HepG2 (cell line): Measurements from ENCODE around the gene TPSB2.

ENCODE experiments used
- EZH2 ChIP-seq: conservative IDR thresholded peaks from 2 replicates; pipeline ENCODE4 v1.6.1; 2012; ENCODE audit warnings: mild to moderate bottlenecking, low read depth, low read length, moderate library complexity
- MBNL3 ChIP-seq: fragments of 250-450 bp; sonication (Bioruptor Pico); conservative IDR thresholded peaks from 2 replicates; pipeline ENCODE4 v1.8.0; 2022; ENCODE audit warnings: mild to moderate bottlenecking, inconsistent platforms
- MED1 ChIP-seq: sonication (generic); formaldehyde crosslinking; IDR thresholded peaks from 2 replicates; pipeline ENCODE4 v1.4.0; 2020; ENCODE audit warnings: missing genetic modification reagents
- NONO ChIP-seq, 2 experiments: fragments of 450-650 bp in 1 of 2; sonication (generic) in 1 of 2; formaldehyde crosslinking in 1 of 2; IDR thresholded peaks in 1 of 2; conservative IDR thresholded peaks in 1 of 2; 2 replicates each; pipeline versions ENCODE4 v1.6.1 to v1.8.0; 2017 to 2022; ENCODE audit warnings: mild to moderate bottlenecking in 1 of 2, missing genetic modification reagents in 1 of 2, moderate library complexity in 1 of 2
- PCBP2 ChIP-seq: fragments of 200-400 bp; formaldehyde crosslinking; optimal IDR thresholded peaks from 2 replicates; pipeline ENCODE3; 2018; ENCODE audit warnings: low read length, low read depth; ENCODE audit not compliant: poor library complexity, severe bottlenecking
- POLR2A ChIP-seq, 2 experiments: IDR thresholded peaks; 2 replicates each; pipeline ENCODE4 v1.6.1; 2011; ENCODE audit warnings: low read depth in 2 of 2, low read length in 2 of 2, mild to moderate bottlenecking in 1 of 2, moderate library complexity in 1 of 2; ENCODE audit not compliant: insufficient read depth in 1 of 2
- ZNF160 ChIP-seq: sonication (generic); formaldehyde crosslinking; IDR thresholded peaks from 2 replicates; pipeline ENCODE4 v1.8.0; 2022; ENCODE audit warnings: mild to moderate bottlenecking, inconsistent platforms, missing genetic modification reagents
- ZNF230 ChIP-seq: sonication (generic); formaldehyde crosslinking; IDR thresholded peaks from 2 replicates; pipeline ENCODE4 v1.4.0; 2020; ENCODE audit warnings: mild to moderate bottlenecking, missing genetic modification reagents
- ZNF274 ChIP-seq: sonication (generic); formaldehyde crosslinking; IDR thresholded peaks from 2 replicates; pipeline ENCODE4 v1.5.1; 2020; ENCODE audit warnings: mild to moderate bottlenecking, missing genetic modification reagents
- ZNF335 ChIP-seq: sonication (generic); formaldehyde crosslinking; IDR thresholded peaks from 2 replicates; pipeline ENCODE4 v1.4.0; 2020; ENCODE audit warnings: missing genetic modification reagents
- ZNF337 ChIP-seq: sonication (generic); formaldehyde crosslinking; IDR thresholded peaks from 2 replicates; pipeline ENCODE4 v1.5.1; 2020; ENCODE audit warnings: missing genetic modification reagents, low read depth, mild to moderate bottlenecking, borderline replicate concordance
- TF ChIP-seq, protein P1 (sequence below): sonication (generic); formaldehyde crosslinking; IDR thresholded peaks from 2 replicates; pipeline ENCODE4 v1.5.0; 2020; ENCODE audit warnings: mild to moderate bottlenecking, missing genetic modification reagents, moderate library complexity

DNA sequence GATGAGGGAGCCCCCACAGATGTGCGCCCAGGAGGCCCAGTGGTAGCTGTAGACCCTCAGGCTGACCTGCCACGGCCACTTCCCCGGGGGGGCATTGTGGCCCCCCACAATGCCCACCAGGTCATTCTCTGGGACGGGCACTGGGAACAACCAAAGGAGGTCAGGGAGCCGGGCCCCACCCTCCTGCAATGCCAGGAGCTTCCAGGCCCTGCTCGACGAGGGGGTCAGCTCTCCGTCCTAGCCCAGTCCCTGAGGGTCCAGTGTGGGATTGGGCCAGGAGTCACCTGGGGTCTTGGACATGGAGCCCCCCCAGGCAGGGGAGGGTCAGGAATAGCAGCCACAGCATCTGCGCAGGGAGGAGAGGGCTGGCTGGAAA, 32.9 kb upstream of the TPSB2 start:
- TF ChIP-seq, protein P1, sequence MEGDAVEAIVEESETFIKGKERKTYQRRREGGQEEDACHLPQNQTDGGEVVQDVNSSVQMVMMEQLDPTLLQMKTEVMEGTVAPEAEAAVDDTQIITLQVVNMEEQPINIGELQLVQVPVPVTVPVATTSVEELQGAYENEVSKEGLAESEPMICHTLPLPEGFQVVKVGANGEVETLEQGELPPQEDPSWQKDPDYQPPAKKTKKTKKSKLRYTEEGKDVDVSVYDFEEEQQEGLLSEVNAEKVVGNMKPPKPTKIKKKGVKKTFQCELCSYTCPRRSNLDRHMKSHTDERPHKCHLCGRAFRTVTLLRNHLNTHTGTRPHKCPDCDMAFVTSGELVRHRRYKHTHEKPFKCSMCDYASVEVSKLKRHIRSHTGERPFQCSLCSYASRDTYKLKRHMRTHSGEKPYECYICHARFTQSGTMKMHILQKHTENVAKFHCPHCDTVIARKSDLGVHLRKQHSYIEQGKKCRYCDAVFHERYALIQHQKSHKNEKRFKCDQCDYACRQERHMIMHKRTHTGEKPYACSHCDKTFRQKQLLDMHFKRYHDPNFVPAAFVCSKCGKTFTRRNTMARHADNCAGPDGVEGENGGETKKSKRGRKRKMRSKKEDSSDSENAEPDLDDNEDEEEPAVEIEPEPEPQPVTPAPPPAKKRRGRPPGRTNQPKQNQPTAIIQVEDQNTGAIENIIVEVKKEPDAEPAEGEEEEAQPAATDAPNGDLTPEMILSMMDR (CRISPR knock-in tag): no peak
- TF ChIP-seq ZNF274 (CRISPR knock-in tag) (no peak), ZNF335 (CRISPR knock-in tag) (no peak), ZNF337 (CRISPR knock-in tag) (no peak), MED1 (CRISPR knock-in tag) (no peak), NONO (IDR thresholded peaks at IDR 0.05) (no peak), NONO (CRISPR knock-in tag; conservative IDR thresholded peaks at IDR 0.05) (no peak), MBNL3 (no peak), ZNF230 (CRISPR knock-in tag) (no peak), ZNF160 (CRISPR knock-in tag) (no peak), POLR2A (IDR thresholded peaks at IDR 0.05; ENCODE audit: insufficient read depth in 1 of 2, low read depth in 2 of 2, low read length in 2 of 2) (no peak), PCBP2 (no peak), EZH2 (no peak)
